Stimulated activated CD8-positive, alpha-beta memory T cell treated with anti-CD3 and anti-CD28 coated beads, Interleukin-12 subunit alpha, Interleukin-12 subunit beta, amount 100 ng/mL, for 24 hours (primary cell): ENCODE measurements around the gene ZNF8.
A peak's percentile ranks its signal among the peaks of the same experiment; 100 is the strongest.
"Not testable (repeated sequence)": the region's sequence is repeated elsewhere in the genome, so short reads cannot be mapped to it uniquely, and the experiment has no call there.

Experiments used
- DNase-seq: peaks from one replicate; pipeline ENCODE4 v3.0.0-alpha.2; 2020; ENCODE audit errors: extremely low read depth

ZNF8 gene

GRCh38 chr19:58296104-58296503 is 17.3 kb downstream of the ZNF8 start:
- no peak for DNase-seq

- no peak for DNase-seq
Measured at GRCh38 chr19:58300620-58301019, 21.9 kb downstream of the ZNF8 start.

DNA sequence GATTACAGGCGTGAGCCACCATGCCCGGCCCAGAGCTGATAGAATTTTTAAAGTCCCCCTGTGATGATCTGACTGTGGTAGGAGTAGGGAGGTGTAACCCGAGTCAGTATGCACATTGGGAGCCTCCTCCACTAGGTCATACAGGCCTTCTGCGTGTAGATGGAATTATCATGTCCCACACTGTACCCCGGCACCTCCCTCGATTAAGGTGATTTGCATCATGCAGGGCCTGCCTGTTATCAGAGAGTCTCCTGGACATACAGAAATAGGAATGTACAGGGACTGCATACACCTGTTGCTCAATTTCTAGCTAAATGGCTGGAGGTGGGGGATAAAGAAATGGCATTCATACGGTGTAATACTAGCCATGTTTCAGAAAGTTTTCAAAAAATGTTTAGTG is 25.5 kb downstream of the ZNF8 start:
- no peak for DNase-seq

DNA sequence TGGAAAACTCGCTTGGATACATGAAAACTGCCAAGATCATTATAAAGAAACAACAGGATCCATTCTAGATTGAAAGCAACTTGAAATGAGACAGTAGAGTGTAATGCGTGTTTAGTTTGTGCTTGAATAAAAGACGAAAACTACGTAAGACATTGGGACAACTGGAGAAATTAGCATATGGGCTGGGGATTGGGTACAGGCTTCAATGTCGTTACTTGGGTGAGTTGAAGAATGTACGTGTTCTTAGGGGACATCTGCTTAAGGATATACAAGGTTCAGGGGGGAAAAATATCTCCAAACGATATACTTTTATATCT is 26.0 kb downstream of the ZNF8 start:
- no peak for DNase-seq

DNA sequence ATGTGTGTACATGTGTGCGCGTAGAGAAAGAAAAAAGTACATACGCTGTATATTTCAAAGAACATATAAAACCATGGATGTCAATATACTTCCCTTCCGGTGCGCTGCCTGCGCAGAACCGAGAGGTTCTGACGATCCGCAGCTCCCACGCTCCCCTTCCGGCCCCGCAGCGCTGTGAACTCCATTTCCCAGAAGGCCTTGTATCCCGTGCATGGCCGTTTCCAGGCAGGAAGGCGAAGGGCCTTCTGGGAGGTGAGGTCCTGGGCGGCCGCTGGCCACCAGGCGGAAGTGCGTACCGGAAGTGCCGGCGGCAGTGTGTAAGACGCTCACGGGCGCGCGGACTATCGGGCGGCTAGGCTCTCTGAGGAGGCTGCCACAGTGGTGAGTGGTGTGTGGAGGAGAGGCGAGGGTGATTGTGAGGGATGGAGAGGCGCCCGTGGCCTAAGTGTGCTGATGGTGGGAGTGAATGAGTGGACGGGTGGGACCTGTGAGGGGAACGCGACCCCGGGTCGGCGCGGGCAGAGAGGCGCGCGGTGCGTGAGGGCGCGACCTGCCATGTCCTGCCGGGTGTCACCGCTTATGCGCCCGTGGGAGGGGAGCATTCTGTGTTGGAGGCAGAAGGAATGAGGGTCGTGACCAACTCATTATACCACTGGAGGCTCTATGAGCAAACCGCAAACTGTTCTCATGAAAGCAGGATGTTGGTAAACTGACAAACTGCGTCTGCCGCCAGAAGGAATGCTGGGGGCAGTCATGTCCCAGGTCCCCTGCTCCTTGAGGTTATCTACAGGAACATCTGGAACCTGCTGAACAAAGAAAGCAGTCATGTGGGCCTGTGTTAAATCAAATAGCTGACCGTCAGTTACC is 26.5 kb downstream of the ZNF8 start, which contains the start of gene ERVK3-1:
Gene ERVK3-1 (plus strand): TSS at position 313 of the 867 bp plus-strand sequence. CDS start 6,792 bp downstream, outside the sequence.
- DNase-seq: peak; percentile 85

- DNase-seq: no peak
Measured at GRCh38 chr19:58305932-58306323, 27.2 kb downstream of the ZNF8 start.

DNA sequence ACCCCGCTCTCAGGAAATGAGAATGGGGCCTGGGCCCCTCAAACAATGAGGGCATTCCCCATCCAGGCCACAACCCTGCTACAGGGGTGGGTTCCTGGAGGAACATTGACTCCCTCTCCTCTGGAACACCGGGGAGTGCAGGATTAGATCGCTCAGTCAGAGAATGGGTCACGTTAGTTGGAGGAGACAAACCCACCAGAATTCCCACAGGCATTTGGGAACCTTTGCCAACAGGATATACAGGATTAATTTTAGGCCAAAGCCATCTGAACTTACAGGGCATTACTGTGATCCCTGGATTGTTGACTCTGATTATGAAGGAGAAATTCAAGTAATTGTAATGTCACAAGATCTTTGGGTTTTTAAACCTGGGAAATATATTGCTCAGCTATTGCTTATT is 29.0 kb downstream of the ZNF8 start:
- no peak for DNase-seq

- not testable (repeated sequence) for DNase-seq
Measured at GRCh38 chr19:58310685-58311084, 31.9 kb downstream of the ZNF8 start.

- DNase-seq: no peak
Measured at GRCh38 chr19:58311345-58311865, 32.6 kb downstream of the ZNF8 start.

- no peak for DNase-seq
Measured at GRCh38 chr19:58315580-58315979, 36.8 kb downstream of the ZNF8 start.

- no peak for DNase-seq
Measured at GRCh38 chr19:58317476-58318072, 38.8 kb downstream of the ZNF8 start.

GRCh38 chr19:58318297-58318696 is 39.5 kb downstream of the ZNF8 start:
- DNase-seq: no peak

GRCh38 chr19:58319241-58319640 is 40.5 kb downstream of the ZNF8 start:
- DNase-seq: no peak

DNA sequence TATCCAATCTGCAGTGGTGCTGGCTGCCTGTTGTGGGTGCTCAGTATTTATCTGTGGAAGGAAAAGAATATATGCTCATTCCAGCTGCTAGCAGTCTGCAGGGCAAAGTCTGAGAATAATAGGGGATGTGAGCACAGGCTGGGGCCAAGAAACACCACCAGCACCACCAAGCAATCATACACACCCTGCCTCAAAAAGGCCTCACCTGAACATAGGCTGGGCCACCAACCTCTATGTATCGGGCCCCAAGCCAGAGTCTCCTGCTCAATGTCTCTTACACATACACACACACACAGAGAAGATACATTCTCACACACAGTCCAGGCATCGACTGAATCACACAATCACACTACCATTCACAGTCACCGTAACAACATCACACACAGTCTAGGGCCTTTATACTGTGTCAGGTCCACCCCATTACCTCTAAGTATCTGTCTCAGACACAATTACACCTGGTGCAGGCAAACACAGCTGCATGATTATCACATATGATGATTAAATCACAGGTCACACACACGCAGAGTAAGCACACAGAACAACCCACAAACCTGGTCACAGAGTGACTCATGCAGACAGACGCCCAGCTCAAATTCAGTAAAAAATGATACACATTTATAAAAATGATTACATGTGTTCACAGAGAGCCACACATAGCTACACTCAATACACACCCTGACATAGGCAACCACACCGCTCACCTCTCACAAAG is 46.7 kb downstream of the ZNF8 start:
- DNase-seq: no peak

GRCh38 chr19:58326501-58326913 is 47.8 kb downstream of the ZNF8 start:
- no peak for DNase-seq

DNA sequence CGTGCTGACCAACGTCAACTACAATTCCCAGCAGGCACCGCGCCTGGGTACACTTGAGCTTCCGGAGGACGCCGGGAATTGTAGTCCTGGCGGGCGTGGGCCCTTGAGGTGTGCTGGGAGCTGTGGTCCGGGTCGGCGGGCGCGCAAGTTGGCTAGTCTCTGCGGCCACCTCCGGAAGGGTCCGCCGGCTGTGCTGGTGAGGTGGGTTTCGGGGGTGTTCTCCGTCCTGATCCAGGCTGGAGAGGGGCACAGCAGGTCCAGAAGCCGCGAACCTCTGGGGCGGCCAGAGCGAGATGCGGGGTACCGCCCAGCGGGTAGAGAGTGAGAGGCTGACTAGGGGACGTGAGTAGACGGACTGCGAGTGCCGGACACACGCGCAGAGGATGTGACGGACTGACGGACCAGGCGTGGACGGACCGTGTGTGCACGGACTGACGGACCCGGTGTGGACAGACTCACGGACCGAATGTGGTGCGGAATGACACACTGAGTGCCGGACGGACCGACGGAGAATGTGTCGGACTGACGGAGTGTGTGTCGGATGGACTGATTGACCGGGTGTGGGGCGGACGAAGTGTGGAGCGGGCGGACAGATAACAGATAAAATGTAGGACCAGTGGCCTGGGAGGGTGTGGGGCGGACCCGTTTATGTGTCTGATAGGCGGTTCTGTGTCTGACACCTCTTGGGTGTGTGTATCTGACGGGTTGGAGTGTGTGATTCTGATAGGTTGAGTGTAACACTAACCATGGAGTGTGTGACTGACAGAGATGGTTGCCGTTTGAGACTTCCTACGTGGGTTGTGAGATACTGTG is 48.4 kb downstream of the ZNF8 start, which contains the start of gene ZSCAN22:
Gene ZSCAN22 (plus strand): TSS at position 81 of the 813 bp plus-strand sequence. CDS start 7,809 bp downstream, outside the sequence.
- DNase-seq: peak; percentile 77

DNA sequence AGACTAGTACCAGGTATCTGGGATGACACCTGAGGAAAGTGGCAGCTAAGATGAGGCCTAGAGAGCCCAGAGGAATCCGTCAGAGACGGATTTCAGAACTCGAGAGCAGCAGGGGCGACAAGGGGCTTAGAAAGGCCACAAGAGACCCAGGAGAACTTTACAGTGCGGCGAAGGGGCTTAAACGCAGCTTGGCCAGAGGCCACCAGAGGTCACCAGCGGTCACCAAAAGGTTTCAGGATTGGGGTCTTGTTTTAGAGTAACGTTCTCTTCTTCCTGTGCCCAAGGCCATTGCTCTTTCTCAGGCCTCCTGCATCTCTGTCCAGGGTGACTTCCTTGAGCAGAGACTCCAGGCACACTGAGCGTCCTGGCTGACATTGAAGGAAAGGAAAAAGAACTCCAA is 50.2 kb downstream of the ZNF8 start:
- DNase-seq: no peak

GRCh38 chr19:58330458-58330857 is 51.7 kb downstream of the ZNF8 start:
- DNase-seq: no peak

GRCh38 chr19:58332697-58333096 is 53.9 kb downstream of the ZNF8 start:
- no peak for DNase-seq

DNA sequence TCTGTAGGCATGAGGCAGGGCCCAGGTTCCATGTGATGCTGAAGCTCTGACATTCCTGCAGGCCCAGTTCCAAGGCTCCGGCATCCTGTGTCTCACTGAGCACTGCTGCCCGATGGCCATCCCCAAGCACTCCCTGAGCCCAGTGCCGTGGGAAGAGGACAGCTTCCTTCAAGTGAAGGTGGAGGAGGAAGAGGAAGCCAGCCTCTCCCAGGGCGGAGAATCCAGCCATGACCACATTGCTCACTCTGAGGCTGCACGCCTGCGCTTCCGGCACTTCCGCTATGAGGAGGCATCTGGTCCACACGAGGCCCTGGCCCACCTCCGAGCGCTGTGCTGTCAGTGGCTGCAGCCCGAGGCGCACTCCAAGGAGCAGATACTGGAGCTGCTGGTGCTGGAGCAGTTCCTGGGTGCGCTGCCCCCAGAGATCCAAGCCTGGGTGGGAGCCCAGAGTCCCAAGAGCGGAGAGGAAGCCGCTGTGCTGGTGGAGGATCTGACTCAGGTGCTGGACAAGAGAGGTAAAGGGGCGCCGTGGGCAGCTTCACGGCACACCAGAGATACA is 56.0 kb downstream of the ZNF8 start:
- no peak for DNase-seq

DNA sequence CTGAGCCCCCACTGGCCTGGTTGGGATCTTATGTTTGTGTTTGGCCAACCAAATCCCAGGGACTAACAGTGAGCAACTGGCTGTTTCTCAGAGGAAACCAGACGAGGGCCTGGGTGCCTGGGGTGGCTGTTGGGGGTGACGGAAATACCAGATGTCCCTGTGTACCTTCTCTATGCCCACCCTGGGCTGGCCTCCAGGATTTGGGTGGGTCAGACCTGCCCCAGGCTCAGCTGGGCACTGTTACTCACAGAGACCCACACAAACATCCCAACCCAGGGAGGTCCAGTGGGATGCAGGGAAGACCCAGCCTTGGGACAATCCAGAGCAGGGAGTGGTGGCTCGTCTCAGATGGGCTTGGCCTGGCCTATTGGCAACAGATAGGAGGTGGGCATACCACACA is 56.9 kb downstream of the ZNF8 start:
- DNase-seq: no peak
